Mesothelial cell of epicardium (in vitro differentiated cells): ENCODE measurements around the gene MBD3L4. TPM values are rescaled to one million over a fixed set of nuclear protein-coding genes. Genes with fewer than 3 reads are reported as not detected.
"Not testable (repeated sequence)": the region's sequence is repeated elsewhere in the genome, so short reads cannot be mapped to it uniquely, and the experiment has no call there.

Source experiments
- DNase-seq, 2 experiments: peaks; one replicate each; pipeline ENCODE4 v3.0.0; 2021; ENCODE audit warnings: low spot score in 2 of 2; ENCODE audit not compliant: unreplicated experiment in 2 of 2
- H3K27ac Mint-ChIP-seq: 2 replicates; pipeline ENCODE4 v1.8.0; 2021; ENCODE audit warnings: mixed read lengths
- H3K27me3 Mint-ChIP-seq: 2 replicates; pipeline ENCODE4 v1.8.0; 2021; ENCODE audit warnings: low read depth, mixed read lengths
- H3K36me3 Mint-ChIP-seq: 2 replicates; pipeline ENCODE4 v1.8.0; 2021; ENCODE audit warnings: mixed read lengths
- H3K4me1 Mint-ChIP-seq: 2 replicates; pipeline ENCODE4 v1.8.0; 2021; ENCODE audit warnings: mixed read lengths
- H3K4me3 Mint-ChIP-seq: 2 replicates; pipeline ENCODE4 v1.8.0; 2021; ENCODE audit warnings: mild to moderate bottlenecking, moderate library complexity, mixed read lengths
- H3K9me3 Mint-ChIP-seq: 2 replicates; pipeline ENCODE4 v1.8.0; 2021; ENCODE audit warnings: mixed read lengths
- total RNA-seq: library from RNA; stranded (reverse); gene quantifications from 3 replicates; pipeline ENCODE4 v1.2.1, GENCODE V29; 2021
- TF ChIP-seq, protein P1 (sequence below): fragments of 200-600 bp; sonication (generic); IDR thresholded peaks from one replicate; pipeline ENCODE4 v1.5.0; 2021; ENCODE audit warnings: antibody characterized with exemption; ENCODE audit not compliant: unreplicated experiment

Gene MBD3L4
- total RNA-seq, 1 donor from 2014 or later = not detected

DNA sequence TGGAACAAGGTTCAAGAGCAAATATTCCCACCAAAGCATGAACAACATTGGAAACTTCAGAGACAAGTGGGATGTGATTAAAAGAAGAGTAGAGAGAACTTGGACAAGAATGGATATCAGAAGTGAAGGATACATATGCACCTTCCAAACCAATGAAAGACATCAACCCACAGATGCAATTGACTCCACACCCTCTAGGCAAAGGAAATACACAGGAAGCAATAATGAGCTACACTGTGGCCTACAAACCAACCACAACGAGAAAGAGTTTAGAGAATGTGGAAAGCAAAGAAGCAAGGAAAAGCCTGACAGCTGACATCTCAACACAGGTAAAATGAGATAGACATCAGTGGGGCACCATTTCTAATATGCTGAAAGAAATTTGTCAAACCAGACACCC lies 11.2 kb downstream of the MBD3L4 start:
- not testable (repeated sequence) for H3K27me3 Mint-ChIP-seq, H3K36me3 Mint-ChIP-seq, DNase-seq, H3K9me3 Mint-ChIP-seq, H3K4me3 Mint-ChIP-seq, H3K4me1 Mint-ChIP-seq, H3K27ac Mint-ChIP-seq

DNA sequence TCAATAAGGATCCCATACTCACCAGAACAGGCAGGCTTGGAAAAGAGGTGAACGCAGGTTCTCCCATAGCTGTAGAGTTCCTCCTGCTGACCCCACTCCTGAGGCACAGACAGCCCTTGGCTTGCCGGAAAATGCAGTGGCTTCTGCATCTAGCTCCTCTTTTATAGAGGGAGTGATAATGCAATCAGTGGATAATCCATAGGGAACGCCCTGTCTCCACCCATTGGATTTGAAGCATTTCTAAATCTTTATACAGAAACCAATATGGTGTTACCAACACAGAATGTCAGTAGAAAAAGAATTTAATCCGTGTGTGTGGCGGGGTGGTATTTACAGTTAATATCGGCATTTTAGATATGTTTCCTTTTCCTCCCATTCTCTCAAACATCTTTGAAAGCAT lies 18.6 kb downstream of the MBD3L4 start, which contains the start of gene MBD3L2B:
Gene MBD3L2B (minus strand): TSS at position 101 of the 400 bp plus-strand sequence. CDS start 34 bp downstream, at position 67.
- H3K9me3 Mint-ChIP-seq = peaks cover 12% of the 10 kb centered on the region
- not testable (repeated sequence) for H3K4me3 Mint-ChIP-seq, H3K36me3 Mint-ChIP-seq, DNase-seq, H3K27ac Mint-ChIP-seq, H3K4me1 Mint-ChIP-seq, H3K27me3 Mint-ChIP-seq

DNA sequence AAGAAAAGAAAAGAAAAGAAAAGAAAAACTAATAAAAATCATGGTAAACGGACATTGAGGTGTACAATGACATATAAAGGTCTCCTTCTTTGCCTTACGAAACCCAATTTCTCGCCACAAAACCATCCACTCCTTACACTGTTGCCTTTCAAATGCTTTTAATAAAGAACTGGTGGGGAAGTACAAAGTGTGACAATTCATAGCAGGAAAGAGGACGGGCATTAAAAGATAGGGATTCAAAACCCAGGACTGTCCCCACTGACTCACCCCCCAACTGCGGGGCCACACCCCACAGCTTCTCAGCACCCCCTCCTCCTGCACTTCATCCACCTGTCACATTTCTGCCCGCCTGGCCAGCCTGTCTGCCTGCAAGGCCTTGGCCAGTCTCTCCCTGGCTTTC lies 21.2 kb downstream of the MBD3L4 start:
- Mint-ChIP-seq H3K4me1 (no peaks in the 10 kb centered on the region), H3K27me3 (no peaks in the 10 kb centered on the region), H3K36me3 (no peaks in the 10 kb centered on the region), H3K27ac (no peak overlapping the region), H3K4me3 (no peak overlapping the region), H3K9me3 (peaks cover 27% of the 10 kb centered on the region)
- no peak for DNase-seq
- TF ChIP-seq, protein P1, sequence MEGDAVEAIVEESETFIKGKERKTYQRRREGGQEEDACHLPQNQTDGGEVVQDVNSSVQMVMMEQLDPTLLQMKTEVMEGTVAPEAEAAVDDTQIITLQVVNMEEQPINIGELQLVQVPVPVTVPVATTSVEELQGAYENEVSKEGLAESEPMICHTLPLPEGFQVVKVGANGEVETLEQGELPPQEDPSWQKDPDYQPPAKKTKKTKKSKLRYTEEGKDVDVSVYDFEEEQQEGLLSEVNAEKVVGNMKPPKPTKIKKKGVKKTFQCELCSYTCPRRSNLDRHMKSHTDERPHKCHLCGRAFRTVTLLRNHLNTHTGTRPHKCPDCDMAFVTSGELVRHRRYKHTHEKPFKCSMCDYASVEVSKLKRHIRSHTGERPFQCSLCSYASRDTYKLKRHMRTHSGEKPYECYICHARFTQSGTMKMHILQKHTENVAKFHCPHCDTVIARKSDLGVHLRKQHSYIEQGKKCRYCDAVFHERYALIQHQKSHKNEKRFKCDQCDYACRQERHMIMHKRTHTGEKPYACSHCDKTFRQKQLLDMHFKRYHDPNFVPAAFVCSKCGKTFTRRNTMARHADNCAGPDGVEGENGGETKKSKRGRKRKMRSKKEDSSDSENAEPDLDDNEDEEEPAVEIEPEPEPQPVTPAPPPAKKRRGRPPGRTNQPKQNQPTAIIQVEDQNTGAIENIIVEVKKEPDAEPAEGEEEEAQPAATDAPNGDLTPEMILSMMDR = no peak

DNA sequence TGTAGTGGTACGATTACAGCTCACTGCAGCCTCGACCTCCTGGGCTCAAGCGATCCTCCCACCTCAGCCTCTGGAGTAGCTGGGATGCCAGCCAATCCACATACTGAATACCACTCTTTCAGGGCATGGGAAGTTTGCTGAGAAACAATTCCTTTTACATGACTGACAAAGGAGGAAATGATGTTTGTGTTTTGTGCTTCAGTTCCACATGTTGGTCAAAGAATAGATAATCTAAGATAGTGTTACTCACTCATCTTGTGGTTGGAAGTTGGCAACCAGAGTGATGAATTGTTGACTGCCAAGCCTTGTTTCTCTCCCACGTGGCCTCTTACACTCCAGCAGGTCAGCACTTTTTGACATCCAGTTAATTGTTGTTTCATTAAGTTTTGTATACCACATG lies 26.3 kb downstream of the MBD3L4 start:
- Mint-ChIP-seq H3K27ac (no peak overlapping the region), H3K9me3 (peaks cover 42% of the 10 kb centered on the region), H3K27me3 (no peaks in the 10 kb centered on the region), H3K36me3 (no peaks in the 10 kb centered on the region), H3K4me1 (no peaks in the 10 kb centered on the region), H3K4me3 (no peak overlapping the region)
- TF ChIP-seq, protein P1 = no peak
- DNase-seq = no peak

DNA sequence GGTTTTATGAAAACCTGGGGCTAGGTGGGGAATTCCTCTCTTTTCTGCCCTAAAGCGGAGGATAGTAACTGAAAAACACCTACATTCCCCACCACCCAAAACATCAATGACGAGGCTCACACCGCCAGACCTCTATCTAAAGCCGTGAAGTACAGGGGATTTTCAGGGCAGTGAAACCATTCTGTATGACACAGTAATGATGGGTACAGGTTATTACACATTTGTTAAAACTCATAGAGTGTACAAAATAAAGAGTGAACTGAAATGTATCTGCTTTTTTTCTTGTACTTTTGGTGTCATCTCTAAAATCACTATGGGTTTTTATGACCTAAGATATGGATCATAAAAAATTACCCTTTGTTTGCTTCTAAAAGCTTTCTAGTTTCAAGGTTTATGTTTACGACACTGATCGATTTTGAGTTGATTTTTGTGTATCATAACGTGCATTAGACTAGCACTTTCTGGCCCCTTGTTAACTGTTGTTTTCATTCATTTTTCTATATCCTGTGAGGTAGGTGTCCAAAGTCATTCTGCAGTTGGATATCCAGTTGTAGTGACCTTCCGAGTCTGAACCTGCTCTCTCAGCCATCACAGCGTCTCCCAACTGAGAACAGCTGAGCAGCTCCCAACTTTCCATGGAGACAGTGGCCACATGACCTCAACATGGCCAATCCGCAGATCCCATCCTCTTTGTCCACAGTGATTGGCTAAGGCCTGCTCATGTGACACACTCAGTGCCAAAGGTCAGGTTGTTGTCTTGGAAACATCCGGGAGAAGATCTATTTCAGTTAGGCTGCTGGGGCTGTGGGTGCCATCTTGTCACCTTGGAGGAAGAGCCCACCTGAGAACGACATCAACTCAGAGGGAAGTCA lies 29.0 kb downstream of the MBD3L4 start:
- TF ChIP-seq, protein P1 = no peak
- Mint-ChIP-seq H3K27me3 (no peaks in the 10 kb centered on the region), H3K9me3 (peaks cover 46% of the 10 kb centered on the region), H3K4me1 (no peaks in the 10 kb centered on the region), H3K27ac (no peak overlapping the region), H3K4me3 (no peak overlapping the region), H3K36me3 (no peaks in the 10 kb centered on the region)
- no peak for DNase-seq

DNA sequence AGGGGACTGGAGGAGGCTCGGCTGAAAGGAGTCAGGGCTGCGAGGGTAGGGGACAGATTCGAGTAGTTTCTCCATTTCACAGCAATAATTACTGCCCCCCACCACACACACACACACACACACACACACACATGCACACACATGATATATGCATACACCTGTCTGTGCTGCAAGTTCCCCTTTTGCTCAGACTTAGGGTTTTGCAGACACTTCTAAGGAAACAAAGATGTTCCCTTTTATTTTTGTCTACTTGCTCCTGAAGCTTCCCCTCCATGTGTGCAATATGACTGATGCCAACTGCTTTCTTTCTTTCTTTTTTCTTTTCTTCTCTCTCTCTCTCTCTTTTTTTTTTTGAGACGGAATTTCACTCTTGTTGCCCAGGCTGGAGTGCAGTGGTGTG lies 32.1 kb downstream of the MBD3L4 start:
- H3K27me3 Mint-ChIP-seq = no peaks in the 10 kb centered on the region
- DNase-seq = no peak
- H3K36me3 Mint-ChIP-seq = no peaks in the 10 kb centered on the region
- TF ChIP-seq, protein P1 = no peak
- H3K9me3 Mint-ChIP-seq = peaks cover 26% of the 10 kb centered on the region
- no peak overlapping the region for H3K4me3 Mint-ChIP-seq
- H3K27ac Mint-ChIP-seq = no peak overlapping the region
- H3K4me1 Mint-ChIP-seq = no peaks in the 10 kb centered on the region
